ENCODE results near the gene CCP110. TPM values are rescaled to one million over a fixed set of nuclear protein-coding genes. Genes with fewer than 3 reads are reported as not detected.
A peak's percentile ranks its signal among the peaks of the same experiment; 100 is the strongest.

CCP110 gene
- total and polyA plus RNA-seq, 8 donors, result 2.3 to 67.7 (median 7.6) TPM

DNA sequence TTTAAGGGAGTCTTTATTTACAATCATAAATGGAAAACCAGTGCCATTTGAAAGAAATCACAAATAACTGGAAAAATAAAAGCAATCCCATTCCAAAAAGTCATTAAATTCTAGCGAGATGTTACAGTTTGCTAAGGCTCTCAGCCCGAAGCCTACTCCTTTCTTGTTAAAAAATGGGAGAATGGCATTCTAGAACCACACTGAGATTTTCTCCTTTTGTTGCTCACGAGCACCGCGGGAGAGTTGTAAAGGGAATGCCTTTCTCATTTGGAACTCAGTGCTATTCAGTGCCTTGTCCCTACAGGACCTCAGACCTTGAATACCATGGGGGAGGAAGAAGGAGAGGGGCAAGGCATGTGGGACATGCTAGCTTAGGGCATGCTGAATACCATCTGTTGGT is 38.1 kb upstream of the CCP110 start:
- no peak for DNase-seq
- no peak overlapping the region for H3K27ac ChIP-seq
- TF ChIP-seq POLR2A (IDR thresholded peaks at IDR 0.05) (no peak), EP300 (IDR thresholded peaks at IDR 0.05) (no peak), POLR2AphosphoS5 (IDR thresholded peaks at IDR 0.05) (no peak)
- TF ChIP-seq, protein P1, sequence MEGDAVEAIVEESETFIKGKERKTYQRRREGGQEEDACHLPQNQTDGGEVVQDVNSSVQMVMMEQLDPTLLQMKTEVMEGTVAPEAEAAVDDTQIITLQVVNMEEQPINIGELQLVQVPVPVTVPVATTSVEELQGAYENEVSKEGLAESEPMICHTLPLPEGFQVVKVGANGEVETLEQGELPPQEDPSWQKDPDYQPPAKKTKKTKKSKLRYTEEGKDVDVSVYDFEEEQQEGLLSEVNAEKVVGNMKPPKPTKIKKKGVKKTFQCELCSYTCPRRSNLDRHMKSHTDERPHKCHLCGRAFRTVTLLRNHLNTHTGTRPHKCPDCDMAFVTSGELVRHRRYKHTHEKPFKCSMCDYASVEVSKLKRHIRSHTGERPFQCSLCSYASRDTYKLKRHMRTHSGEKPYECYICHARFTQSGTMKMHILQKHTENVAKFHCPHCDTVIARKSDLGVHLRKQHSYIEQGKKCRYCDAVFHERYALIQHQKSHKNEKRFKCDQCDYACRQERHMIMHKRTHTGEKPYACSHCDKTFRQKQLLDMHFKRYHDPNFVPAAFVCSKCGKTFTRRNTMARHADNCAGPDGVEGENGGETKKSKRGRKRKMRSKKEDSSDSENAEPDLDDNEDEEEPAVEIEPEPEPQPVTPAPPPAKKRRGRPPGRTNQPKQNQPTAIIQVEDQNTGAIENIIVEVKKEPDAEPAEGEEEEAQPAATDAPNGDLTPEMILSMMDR (IDR thresholded peaks at IDR 0.05), result no peak
- intact Hi-C loops (cut with DNase I; ENCODE audit: low total_unique reads), result no loop called here
- no peaks in the 10 kb centered on the region for H3K27me3 ChIP-seq
- peaks cover 0 to 18% (median 7%) of the 10 kb centered on the region in 4 donors for H3K4me1 ChIP-seq
- H3K36me3 ChIP-seq, result peaks cover 7 to 74% (median 39%) of the 10 kb centered on the region in 4 donors
- no peak overlapping the region for H3K4me3 ChIP-seq
- 88 to 95% (median 93%) methylated on average over 5 of the region's 5 CpGs for WGBS, 5 donors
- H3K9me3 ChIP-seq, result no peaks in the 10 kb centered on the region

DNA sequence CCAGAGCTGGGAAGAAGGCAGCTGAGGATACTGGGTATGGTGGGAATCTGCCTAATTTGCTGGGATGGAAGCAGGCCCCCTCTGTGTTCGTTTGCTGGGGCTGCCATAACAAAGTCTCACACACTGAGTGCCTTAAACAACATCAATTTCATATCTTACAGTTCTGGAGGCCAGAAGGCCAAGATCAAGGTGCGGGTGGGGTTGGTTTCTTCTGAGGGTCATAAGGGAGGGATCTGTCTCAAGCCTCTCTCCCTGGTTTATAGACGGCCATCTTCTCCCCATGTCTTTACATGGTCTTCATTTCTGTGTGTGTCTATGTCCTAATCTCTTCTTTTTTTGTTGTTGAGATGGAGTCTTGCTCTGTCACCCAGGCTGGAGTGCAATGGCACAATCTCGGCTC is 37.7 kb upstream of the CCP110 start:
- Histone ChIP-seq H3K27me3 (no peaks in the 10 kb centered on the region), H3K4me1 (peaks cover 0 to 18% (median 7%) of the 10 kb centered on the region in 4 donors), H3K9me3 (no peaks in the 10 kb centered on the region), H3K4me3 (no peak overlapping the region), H3K36me3 (peaks cover 7 to 73% (median 40%) of the 10 kb centered on the region in 4 donors), H3K27ac (no peak overlapping the region)
- DNase-seq, result no peak
- WGBS, 5 donors, result 72 to 92% (median 86%) methylated on average over 3 to 4 of the region's 4 CpGs
- intact Hi-C loops (cut with DNase I; ENCODE audit: low total_unique reads), result no loop called here
- no peak for TF ChIP-seq POLR2AphosphoS5 (IDR thresholded peaks at IDR 0.05)
- TF ChIP-seq, protein P1 (IDR thresholded peaks at IDR 0.05), result no peak
- no peak for TF ChIP-seq EP300 (IDR thresholded peaks at IDR 0.05)
- TF ChIP-seq POLR2A (IDR thresholded peaks at IDR 0.05), result no peak

DNA sequence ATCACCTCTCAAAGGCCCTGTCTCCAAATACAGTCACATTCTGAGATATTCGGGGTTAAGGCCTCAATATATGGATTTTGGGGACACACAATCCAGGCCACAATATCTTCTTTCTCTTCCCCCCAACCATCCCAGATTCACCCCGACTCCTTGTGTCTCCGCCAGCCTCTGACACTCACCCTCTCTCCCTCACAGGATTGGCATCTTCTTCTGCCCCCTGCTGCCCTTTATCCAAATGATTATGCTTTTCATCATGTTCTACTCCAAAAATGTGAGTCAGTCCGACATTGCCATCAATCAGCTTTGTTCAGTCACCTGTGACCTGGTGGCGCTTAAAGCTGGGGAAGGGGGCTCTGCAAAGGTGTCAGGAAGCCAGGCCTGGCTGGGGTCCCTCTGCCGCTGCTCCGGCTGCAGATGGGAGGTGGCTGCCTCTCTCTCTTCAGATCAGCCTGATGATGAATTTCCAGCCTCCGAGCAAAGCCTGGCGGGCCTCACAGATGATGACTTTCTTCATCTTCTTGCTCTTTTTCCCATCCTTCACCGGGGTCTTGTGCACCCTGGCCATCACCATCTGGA is 36.9 kb upstream of the CCP110 start:
- Histone ChIP-seq H3K36me3 (peaks cover 0 to 73% (median 38%) of the 10 kb centered on the region in 4 donors), H3K27me3 (no peaks in the 10 kb centered on the region), H3K4me3 (no peak overlapping the region), H3K9me3 (no peaks in the 10 kb centered on the region), H3K4me1 (peaks cover 0 to 18% (median 7%) of the 10 kb centered on the region in 4 donors), H3K27ac (peak overlapping the region in 1 of 5 donors; percentile 70)
- intact Hi-C loops (cut with DNase I; ENCODE audit: low total_unique reads), result no loop called here
- TF ChIP-seq, protein P1 (IDR thresholded peaks at IDR 0.05), result no peak
- TF ChIP-seq POLR2A (IDR thresholded peaks at IDR 0.05) (no peak), EP300 (IDR thresholded peaks at IDR 0.05) (no peak), POLR2AphosphoS5 (IDR thresholded peaks at IDR 0.05) (no peak)
- 85 to 88% (median 86%) methylated on average over 10 of the region's 10 CpGs for WGBS, 5 donors
- DNase-seq, result no peak

DNA sequence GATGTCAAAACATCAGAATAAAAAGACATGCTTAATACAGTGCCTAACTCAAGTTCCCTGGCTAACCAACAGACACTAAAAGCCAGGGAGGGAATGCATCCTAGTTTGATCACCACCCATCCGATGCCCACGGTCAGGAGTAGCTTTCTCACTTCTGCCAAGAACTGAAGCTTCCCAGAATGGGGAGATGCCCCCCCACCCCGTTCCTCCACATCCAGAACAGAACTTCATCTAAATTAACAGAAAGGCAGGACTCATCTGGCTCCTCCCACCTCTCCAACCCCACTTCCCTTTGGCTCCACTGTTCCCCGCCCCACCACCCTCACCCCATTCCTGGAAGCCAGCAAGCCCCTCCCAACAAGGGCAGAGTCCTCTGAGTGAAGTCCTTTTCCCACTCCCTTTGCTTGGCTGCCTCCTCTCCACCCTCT is 35.5 kb upstream of the CCP110 start:
- H3K36me3 ChIP-seq, result peaks cover 0 to 73% (median 36%) of the 10 kb centered on the region in 4 donors
- peak overlapping the region; percentile 50 to 70 (median 67) for H3K27ac ChIP-seq
- TF ChIP-seq, protein P1 (IDR thresholded peaks at IDR 0.05), result no peak
- TF ChIP-seq EP300 (IDR thresholded peaks at IDR 0.05) (no peak), POLR2A (IDR thresholded peaks at IDR 0.05) (no peak), POLR2AphosphoS5 (IDR thresholded peaks at IDR 0.05) (no peak)
- WGBS, 5 donors, result 33 to 61% (median 39%) methylated on average over 4 of the region's 4 CpGs
- no peaks in the 10 kb centered on the region for H3K27me3 ChIP-seq
- H3K9me3 ChIP-seq, result no peaks in the 10 kb centered on the region
- DNase-seq, result peak; percentile 46 to 81
- H3K4me1 ChIP-seq, result peaks cover 0 to 18% (median 7%) of the 10 kb centered on the region in 4 donors
- no peak overlapping the region for H3K4me3 ChIP-seq
- intact Hi-C loops (cut with DNase I; ENCODE audit: low total_unique reads), result no loop called here

All from stomach (tissue), 9 donors.